Esophagus muscularis mucosa (tissue), 4 donors: ENCODE measurements around the gene FXYD4. TPM values are rescaled to one million over a fixed set of nuclear protein-coding genes. Genes with fewer than 3 reads are reported as not detected.

Experiments used
- DNase-seq: peaks from one replicate; pipeline ENCODE4 v3.0.0-alpha.2; 2017; ENCODE audit errors: extremely low spot score
- H3K27ac ChIP-seq, 4 donors: fragments of 200-600 bp; sonication (generic); replicated peaks in 1 of 4; 1 replicate in 3 of 4; 2 replicates in 1 of 4; pipeline ENCODE4 v1.5.1; 2016 to 2019; ENCODE audit warnings: mild to moderate bottlenecking in 1 of 4
- H3K27me3 ChIP-seq, 4 donors: fragments of 200-600 bp; sonication (generic); one replicate each; pipeline versions ENCODE4 v1.5.1 to v1.6.0; 2016 to 2019
- H3K36me3 ChIP-seq, 4 donors: fragments of 200-600 bp; sonication (generic); one replicate each; pipeline ENCODE4 v1.5.1; 2016 to 2019
- H3K4me1 ChIP-seq, 4 donors: fragments of 200-600 bp; sonication (generic); one replicate each; pipeline ENCODE4 v1.5.1; 2016 to 2019
- H3K4me3 ChIP-seq, 4 donors: fragments of 200-600 bp; sonication (generic); 1 replicate in 2 of 4; 2 replicates in 2 of 4; pipeline ENCODE4 v1.5.1; 2016 to 2019; ENCODE audit warnings: mild to moderate bottlenecking in 4 of 4, moderate library complexity in 1 of 4
- H3K9me3 ChIP-seq, 4 donors: fragments of 200-600 bp; sonication (generic); 1 replicate in 3 of 4; 2 replicates in 1 of 4; pipeline ENCODE4 v1.5.1; 2016 to 2019
- EP300 ChIP-seq: sonication (generic); formaldehyde crosslinking; IDR thresholded peaks from one replicate; pipeline ENCODE4 v1.6.1; 2017; ENCODE audit warnings: antibody characterized with exemption
- POLR2A ChIP-seq: fragments of 450-650 bp; IDR thresholded peaks from one replicate; pipeline ENCODE4 v1.6.1; 2017; ENCODE audit warnings: antibody characterized with exemption, moderate library complexity, mild to moderate bottlenecking, low read depth
- POLR2AphosphoS5 ChIP-seq, 2 donors: sonication (generic); formaldehyde crosslinking; IDR thresholded peaks; one replicate each; pipeline ENCODE4 v1.6.1; 2017; ENCODE audit warnings: antibody characterized with exemption in 2 of 2
- WGBS: methylation state at CpG from one replicate; pipeline ENCODE4 v1.1.5; 2018; 5-methylcytosine and 5-hydroxymethylcytosine counted together
- intact Hi-C: fragments of 100-400 bp; cut with DNase I; formaldehyde crosslinking; loops from one replicate; pipeline ENCODE4 v1.15.1; 2023
- total RNA-seq, 4 donors: library from RNA; depleted of rRNA; stranded (reverse); fragments of >200 nt; gene quantifications; one replicate each; pipeline versions ENCODE4 v1.1.0 to v1.2.1, GENCODE V29; 2016
- TF ChIP-seq, protein P1 (sequence below), 3 experiments: fragments of 200-600 bp in 2 of 3; fragments of 450-650 bp in 1 of 3; sonication (generic) in 2 of 3; IDR thresholded peaks; one replicate each; pipeline ENCODE4 v1.5.1; 2017 to 2019; ENCODE audit warnings: antibody characterized with exemption in 3 of 3, mild to moderate bottlenecking in 2 of 3, moderate library complexity in 1 of 3

FXYD4 gene
- total RNA-seq, 4 donors from 2014 or later, result not detected

DNA sequence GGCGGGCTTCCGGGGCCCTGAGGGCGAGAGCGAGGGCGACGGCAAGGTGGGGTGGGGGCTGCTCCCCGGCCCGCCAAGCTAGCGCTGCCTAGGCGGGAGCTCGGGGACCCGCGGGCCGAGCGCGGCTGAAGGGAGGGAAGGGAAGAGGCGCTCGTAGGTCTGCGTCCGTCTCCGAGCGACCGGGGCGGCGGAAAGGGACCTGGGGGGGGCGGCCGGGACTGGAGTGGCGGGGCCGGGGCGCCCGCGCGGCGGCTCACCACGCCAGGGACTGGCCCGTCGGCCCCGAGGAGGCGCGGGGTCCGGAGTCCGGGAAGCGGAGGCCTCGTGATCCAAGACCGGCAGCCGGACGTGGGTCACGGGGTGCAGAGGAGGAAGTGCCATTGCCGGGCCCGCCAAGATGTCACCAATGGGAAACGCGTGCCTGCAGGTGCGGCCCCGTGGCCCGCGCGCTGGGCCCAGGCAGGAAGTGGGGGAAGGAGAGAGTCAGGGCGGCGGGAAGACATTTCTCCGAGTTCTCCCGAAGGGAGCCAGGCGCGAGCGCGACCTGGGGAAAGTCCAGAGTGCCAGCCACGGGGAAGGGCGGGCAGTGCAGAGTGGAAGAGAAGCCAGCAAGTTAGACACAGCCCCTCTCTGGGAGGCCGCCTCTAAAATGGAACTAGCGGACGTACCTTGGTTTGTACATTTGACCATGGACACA is 25.6 kb downstream of the FXYD4 start:
- peak overlapping the region; percentile 98 to 100 (median 99) for H3K27ac ChIP-seq
- peaks cover 58 to 90% (median 77%) of the 10 kb centered on the region in 4 donors for H3K4me1 ChIP-seq
- no peaks in the 10 kb centered on the region for H3K9me3 ChIP-seq
- intact Hi-C loops, result no loop called here
- H3K4me3 ChIP-seq, result peak overlapping the region; percentile 82 to 89 (median 89)
- 0% methylated on average over 24 of the region's 70 CpGs for WGBS
- DNase-seq, result peak; percentile 98
- peaks cover 20 to 36% (median 33%) of the 10 kb centered on the region in 4 donors for H3K36me3 ChIP-seq
- no peaks in the 10 kb centered on the region for H3K27me3 ChIP-seq
- TF ChIP-seq POLR2AphosphoS5 (IDR thresholded peaks at IDR 0.05) (peak; percentile 76 to 89), POLR2A (peak; percentile 65), EP300 (no peak)
- TF ChIP-seq, protein P1, sequence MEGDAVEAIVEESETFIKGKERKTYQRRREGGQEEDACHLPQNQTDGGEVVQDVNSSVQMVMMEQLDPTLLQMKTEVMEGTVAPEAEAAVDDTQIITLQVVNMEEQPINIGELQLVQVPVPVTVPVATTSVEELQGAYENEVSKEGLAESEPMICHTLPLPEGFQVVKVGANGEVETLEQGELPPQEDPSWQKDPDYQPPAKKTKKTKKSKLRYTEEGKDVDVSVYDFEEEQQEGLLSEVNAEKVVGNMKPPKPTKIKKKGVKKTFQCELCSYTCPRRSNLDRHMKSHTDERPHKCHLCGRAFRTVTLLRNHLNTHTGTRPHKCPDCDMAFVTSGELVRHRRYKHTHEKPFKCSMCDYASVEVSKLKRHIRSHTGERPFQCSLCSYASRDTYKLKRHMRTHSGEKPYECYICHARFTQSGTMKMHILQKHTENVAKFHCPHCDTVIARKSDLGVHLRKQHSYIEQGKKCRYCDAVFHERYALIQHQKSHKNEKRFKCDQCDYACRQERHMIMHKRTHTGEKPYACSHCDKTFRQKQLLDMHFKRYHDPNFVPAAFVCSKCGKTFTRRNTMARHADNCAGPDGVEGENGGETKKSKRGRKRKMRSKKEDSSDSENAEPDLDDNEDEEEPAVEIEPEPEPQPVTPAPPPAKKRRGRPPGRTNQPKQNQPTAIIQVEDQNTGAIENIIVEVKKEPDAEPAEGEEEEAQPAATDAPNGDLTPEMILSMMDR (IDR thresholded peaks at IDR 0.05), result no peak

DNA sequence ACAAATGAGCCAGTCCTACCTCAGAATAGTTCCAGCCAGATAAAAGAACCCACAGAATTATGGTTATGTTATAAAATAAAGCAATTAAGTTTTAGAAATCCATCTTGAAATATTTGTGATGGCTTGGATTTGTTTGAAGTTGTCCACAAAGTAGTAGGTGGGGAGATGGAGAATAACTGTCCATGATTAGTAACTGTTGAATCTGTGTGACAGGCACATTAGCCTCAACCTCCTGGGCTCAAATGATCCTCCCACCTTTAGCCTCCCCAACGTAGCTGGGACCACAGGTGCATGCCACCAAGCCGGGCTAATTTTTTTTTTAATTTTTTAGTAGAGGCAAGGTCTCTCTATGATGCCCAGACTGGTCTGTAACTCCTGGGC is 27.5 kb downstream of the FXYD4 start:
- Histone ChIP-seq H3K4me1 (peaks cover 72 to 92% (median 89%) of the 10 kb centered on the region in 4 donors), H3K27me3 (no peaks in the 10 kb centered on the region), H3K4me3 (no peak overlapping the region), H3K9me3 (no peaks in the 10 kb centered on the region), H3K27ac (peak overlapping the region in 1 of 4 donors; percentile 99), H3K36me3 (peaks cover 2 to 28% (median 17%) of the 10 kb centered on the region in 4 donors)
- no peak for DNase-seq
- 52% methylated on average over 2 of the region's 2 CpGs for WGBS
- TF ChIP-seq POLR2AphosphoS5 (IDR thresholded peaks at IDR 0.05), result no peak
- intact Hi-C loops, result no loop called here

DNA sequence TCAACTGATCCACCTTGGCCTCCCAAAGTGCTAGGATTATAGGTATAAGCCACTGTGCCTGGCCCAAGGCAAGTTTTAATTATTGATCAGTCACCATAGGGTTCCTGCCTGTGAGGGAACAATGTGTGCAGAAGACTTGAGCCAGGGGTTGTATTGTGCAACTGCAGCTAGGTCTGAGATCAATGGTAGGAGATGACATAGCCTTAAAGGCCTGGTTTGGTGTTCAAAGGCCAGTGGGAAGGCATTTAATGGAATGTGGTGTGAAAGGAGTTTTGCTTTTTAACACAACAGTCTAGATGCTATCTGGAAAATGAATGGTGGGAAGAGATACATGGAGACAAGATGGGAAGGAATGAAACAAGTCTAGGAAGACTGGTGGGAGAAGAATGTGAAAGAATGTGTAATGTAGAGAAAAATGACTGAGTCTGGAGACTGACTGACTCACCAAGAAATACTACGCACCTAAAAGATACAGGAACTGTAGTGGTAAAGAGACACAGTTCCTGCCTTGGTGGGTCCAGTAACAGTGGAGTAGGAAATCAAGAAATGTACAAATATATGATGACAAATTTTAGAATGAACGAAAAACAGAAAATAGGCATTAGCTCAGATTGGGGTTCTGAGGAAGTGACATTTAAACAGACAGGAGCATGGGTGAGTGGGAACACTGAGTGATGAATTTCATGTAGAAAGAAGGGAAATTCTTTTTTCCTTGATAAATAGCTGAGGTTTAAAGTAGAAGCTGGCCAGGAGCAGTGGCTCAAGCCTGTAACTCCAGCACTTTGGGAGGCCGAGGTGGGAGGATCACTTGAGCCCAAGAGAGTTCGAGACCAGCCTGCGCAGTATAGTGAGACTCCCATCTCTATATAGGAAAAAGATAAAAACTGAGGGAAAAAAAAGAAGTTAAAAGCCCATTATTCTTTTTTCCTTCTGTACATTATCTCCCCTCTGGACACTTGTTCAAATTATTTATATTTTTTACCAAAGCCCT is 28.2 kb downstream of the FXYD4 start:
- intact Hi-C loops, result no loop called here
- Histone ChIP-seq H3K4me3 (no peak overlapping the region), H3K27ac (peak overlapping the region in 1 of 4 donors; percentile 99), H3K9me3 (no peaks in the 10 kb centered on the region), H3K36me3 (peaks cover 0 to 24% (median 11%) of the 10 kb centered on the region in 4 donors), H3K27me3 (no peaks in the 10 kb centered on the region), H3K4me1 (peaks cover 77 to 92% (median 90%) of the 10 kb centered on the region in 4 donors)
- 89% methylated on average over 5 of the region's 5 CpGs for WGBS
- TF ChIP-seq POLR2A, result no peak
- TF ChIP-seq, protein P1 (IDR thresholded peaks at IDR 0.05), result no peak
- TF ChIP-seq EP300, result no peak
- no peak for TF ChIP-seq POLR2AphosphoS5 (IDR thresholded peaks at IDR 0.05)
- DNase-seq, result no peak

DNA sequence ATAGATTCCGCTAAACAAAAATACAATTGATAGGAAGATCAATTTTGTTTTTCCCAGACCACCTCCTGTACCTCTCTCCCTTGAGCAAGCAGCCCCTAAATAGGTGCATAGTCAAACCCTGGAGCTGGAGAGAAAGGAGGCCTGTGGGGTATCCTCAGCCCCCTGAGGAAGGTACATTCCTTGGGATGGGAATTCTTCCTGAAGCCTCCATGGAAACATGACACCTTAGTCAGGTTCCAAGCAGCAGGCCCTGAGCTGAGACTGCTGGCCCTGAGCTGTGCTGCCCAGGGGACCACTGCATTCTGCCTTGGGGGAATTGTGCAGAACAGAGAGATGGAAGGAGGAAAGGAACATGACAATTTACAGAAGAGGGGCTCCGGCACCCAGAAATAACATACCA is 30.2 kb downstream of the FXYD4 start:
- H3K27ac ChIP-seq, result peak overlapping the region in 1 of 4 donors; percentile 26
- 90% methylated on average over 2 of the region's 2 CpGs for WGBS
- H3K36me3 ChIP-seq, result peaks cover 0 to 24% (median 6%) of the 10 kb centered on the region in 4 donors
- TF ChIP-seq POLR2AphosphoS5 (IDR thresholded peaks at IDR 0.05), result no peak
- TF ChIP-seq, protein P1 (IDR thresholded peaks at IDR 0.05), result no peak
- TF ChIP-seq POLR2A, result no peak
- TF ChIP-seq EP300, result no peak
- DNase-seq, result no peak
- no peaks in the 10 kb centered on the region for H3K9me3 ChIP-seq
- peaks cover 80 to 95% (median 93%) of the 10 kb centered on the region in 4 donors for H3K4me1 ChIP-seq
- H3K27me3 ChIP-seq, result no peaks in the 10 kb centered on the region
- intact Hi-C loops, result no loop called here
- H3K4me3 ChIP-seq, result no peak overlapping the region

DNA sequence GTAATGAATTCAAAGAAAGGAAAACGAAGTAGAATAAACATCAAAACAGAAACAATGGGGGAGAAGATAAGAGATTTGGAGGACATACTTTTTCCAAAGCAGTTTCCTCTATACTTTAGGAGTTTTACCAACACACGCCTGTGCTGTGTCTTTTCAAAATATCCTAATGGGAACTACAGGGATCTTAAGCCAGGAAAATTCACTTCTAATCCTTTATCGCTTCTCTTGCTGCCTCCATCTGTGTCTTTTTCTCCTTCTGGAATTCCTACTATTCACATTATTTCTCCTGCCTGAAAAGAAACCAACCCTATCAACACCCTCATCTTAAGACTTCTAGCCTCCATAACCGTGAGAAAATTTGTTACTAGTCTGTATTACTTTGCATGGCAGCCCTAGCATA is 30.7 kb downstream of the FXYD4 start:
- WGBS, result 58% methylated on average over 4 of the region's 4 CpGs
- Histone ChIP-seq H3K9me3 (no peaks in the 10 kb centered on the region), H3K27me3 (no peaks in the 10 kb centered on the region), H3K4me3 (no peak overlapping the region), H3K4me1 (peaks cover 82 to 96% (median 94%) of the 10 kb centered on the region in 4 donors), H3K27ac (peak overlapping the region in 1 of 4 donors; percentile 26), H3K36me3 (peaks cover 0 to 24% (median 6%) of the 10 kb centered on the region in 4 donors)
- TF ChIP-seq EP300, result no peak
- TF ChIP-seq POLR2AphosphoS5 (IDR thresholded peaks at IDR 0.05), result no peak
- TF ChIP-seq, protein P1 (IDR thresholded peaks at IDR 0.05), result no peak
- intact Hi-C loops, result no loop called here
- no peak for DNase-seq
